GM19043 (cell line): ENCODE measurements around the gene PRELP.
"Not testable (repeated sequence)": the region's sequence is repeated elsewhere in the genome, so short reads cannot be mapped to it uniquely, and the experiment has no call there.

Experiments used
- ATAC-seq: cut with Tn5 transposase; IDR thresholded peaks from one replicate; pipeline ENCODE4 v1.9.1; 2021; ENCODE audit warnings: low read depth; ENCODE audit not compliant: unreplicated experiment

PRELP gene

DNA sequence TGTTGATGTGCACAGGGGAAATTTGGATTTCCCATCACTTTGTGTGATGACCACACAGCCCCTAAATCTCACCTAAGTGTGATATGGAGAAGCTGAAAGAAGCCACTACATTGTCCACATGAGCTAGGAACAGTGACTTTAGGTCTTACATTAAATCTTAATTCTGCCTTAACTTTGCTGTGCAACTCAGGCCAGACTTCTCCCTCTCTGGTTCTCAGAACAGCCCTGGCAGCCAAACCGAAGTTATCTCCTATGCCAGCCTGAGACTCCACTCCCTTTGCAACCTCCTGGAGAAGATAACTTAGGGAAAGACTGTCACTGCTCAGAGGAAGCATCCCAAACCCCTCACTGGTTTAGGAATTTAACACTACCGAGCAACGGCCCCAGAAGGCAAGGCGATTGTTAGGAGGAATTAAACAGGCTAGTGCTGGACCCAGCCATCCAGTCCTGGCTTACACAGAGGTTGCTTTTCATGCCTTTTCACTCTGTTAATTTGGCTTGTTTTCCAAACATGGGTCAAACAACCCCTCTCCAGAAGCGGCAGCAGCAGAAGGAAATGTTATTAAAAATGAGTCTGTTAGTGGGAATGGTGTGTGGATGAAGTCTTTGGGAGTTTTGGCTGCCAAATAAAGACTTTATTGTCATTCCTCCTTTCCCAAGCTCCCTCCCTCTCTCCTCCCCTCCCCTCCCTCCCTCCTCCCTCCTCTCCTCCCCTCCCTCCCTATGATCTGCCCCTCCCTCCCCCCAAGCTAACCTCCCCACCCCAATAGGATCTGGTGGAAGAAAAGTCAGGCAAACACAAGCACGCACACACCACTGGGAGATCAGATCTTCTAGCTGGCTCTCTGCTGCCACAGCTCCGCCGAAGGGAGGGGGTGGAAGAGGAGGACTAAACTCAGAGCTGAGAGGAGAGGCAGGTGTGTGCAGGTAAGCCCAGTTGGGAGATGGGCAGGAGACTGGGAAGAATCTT lies at the start of gene PRELP:
TSS of gene PRELP (plus strand) at position 795 of the 970 bp plus-strand sequence. CDS start 7,379 bp downstream, outside the sequence.
- no peak for ATAC-seq

DNA sequence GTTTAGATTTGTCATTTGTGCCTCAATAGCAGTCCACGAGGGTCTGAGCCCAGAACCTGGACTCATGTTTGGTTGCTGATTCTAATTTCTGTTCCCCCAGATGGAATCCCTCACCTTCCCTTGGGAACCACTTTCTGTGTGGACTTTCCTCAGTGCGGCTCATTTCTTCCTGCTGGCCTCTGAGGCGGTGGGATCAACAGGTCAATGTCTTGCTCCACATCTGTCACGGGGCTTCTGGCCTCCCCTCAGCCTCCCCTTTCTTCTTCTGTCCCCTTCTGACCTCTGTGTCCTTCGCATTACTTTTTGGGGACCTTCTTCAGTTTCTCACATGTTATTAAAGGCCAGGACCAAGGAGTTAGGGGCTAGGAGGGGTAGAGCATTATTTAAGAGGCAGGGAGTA lies 49.2 kb upstream of the PRELP start:
- ATAC-seq, result no peak

DNA sequence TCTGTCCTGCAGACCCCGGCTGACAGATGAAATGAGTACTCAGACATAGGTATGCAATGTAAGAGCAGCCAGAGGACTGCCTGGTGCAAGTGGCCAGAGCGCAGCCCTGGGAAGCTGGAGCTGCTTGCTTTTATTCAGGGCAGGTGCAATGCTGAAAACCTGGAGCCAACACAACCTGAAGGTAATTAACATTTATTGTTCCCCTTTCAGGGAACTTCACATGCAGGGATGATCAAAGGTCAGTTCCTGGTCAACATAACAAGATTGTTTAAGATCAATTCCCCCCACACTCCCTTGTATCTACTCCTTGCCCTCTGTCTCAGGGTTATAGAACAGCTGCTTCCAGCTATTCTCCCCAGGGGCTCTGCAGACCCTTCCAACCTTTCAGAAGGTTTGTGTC lies 48.7 kb upstream of the PRELP start:
- no peak for ATAC-seq

DNA sequence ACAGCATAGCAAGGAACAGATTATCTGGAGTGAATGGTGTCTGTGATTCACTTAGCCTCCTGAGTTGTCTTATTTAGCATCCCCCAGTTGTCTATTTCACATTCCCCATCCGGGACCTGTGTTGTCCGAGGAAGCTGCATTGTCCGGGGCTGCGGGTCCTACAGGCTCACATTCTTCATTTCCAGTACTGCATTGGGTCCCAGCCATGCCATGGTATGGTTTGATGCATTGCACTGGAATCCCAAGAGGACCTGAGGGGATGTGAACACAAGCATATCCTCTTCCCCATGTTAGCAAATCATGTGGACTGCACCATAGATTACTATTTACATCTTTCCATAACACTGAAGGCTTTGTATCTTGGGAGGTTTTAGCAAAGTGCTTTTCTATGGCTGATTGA lies 48.2 kb upstream of the PRELP start:
- ATAC-seq, result no peak

DNA sequence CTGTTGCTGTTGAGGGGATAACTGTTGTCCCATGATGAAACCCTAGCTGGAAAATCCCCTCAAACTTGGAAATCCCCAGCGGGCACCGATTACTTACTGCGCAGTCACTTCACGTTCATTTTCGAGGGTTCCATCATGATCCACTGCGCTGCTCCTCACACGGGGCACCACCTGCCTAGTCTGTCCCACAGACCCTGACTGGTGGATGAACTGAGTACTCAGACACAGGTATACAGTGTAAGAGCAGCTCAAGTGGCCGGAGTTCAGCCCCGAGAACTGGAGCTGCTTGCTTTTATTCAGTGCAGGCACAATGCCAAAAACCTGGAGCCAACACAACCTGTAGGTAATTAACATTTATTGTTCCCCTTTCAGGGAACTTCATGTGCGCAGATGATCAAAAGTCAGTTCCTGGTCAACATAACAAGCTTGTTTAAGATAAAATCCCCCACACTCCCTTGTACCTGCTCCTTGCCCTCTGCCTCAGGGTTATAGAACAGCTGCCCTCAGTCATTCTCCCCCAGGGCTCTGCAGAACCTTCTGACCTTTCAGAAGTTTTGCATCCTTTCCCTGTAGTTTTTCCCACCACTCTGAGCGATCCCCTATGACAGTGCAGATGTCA lies 46.5 kb upstream of the PRELP start:
- no peak for ATAC-seq

DNA sequence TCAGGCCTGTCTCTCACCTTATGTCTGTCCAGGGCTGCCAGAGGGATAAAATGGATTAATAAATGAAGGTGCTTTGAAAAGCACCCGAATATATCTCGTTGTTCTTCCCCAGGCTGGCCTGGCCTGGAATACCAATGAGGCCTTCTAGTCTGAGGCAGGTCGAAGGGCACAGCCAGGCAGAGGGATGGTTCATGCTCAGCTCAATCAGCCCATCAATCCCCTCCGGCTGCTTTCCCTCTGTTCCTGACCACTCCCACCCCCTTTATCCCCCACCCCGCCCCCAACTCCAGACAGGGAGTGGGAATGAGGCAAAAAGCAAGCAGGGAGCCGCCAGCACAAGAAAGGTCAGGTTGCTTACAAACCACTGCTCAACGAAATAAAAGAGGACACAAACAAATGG lies 40.0 kb upstream of the PRELP start:
- ATAC-seq, result no peak

DNA sequence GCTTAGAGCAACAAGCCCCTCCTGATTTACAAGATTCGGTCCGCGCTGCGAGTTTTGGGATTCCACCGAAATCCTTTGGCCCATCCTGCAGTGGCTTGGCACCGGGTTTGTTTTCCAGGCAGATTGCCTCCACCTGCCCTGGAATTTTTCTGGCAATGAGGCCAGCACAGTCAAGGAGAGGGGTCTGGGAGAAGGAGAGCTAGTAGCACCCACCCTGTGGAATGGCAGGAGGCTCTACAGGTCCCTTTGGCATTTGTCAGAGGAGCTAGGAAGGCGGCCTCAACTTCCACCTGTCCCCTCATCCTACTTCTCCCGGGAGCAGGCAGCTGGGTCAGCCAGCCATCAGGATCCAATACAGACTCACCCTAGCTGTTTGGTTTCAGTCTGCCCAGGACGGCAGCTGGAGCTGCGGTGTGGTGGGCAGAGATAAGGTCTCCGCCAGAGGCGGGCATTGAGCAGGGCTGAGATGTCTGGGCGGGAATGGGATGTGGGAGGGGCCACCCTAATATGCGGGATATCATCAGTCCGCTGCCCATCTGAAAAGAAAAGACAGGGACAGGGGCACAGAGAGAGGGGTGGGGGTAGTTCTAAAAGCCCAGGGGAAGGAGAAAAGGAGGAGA lies 37.8 kb upstream of the PRELP start:
- no peak for ATAC-seq

DNA sequence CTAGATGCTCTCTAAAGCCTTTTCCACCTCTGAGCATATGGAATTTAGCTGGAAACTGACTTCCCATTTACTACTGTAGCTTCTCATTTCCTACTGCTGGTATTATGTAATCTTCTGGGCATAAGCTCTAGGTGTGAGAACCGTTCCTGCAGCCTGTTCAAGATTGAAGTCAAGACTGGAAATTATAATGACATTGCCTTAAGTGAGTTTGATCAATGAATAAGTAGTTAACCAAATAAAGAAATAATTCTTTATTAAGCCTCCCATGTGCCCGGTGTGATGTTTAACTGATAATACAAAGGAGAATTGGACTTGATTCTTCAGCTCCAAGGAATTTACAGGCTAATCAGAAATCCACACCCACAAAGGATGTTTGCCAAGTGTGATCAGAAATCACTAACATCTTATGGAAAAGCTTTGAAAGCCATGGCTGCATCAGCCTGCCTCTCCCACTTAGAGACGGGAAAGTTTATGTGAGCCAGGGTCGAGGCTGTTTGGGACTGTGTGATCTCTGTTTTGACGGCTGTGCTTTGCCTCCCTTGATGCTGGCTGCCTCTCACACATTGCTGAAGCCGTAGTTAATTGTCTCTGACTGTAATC lies 36.4 kb upstream of the PRELP start:
- ATAC-seq, result no peak

DNA sequence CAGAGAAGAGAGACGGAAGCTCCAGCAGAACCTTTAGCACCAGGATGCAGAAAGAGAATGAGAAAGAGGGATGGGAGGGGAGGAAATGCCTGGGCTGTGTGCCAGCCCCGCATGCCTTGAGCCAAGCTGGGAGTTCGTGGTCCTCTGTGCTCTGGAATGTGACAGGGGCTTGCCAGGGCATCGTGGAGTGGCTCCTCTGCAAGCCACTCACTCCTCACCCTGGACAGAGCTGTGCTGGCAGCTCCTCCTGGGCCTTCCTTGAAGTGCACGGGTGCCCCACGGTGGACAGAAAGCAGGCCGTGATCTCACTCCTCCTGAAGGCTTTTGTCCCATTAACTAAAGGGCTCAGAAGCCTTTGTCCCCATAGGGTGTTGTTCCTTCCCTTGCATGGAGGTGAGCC lies 34.8 kb upstream of the PRELP start:
- no peak for ATAC-seq

DNA sequence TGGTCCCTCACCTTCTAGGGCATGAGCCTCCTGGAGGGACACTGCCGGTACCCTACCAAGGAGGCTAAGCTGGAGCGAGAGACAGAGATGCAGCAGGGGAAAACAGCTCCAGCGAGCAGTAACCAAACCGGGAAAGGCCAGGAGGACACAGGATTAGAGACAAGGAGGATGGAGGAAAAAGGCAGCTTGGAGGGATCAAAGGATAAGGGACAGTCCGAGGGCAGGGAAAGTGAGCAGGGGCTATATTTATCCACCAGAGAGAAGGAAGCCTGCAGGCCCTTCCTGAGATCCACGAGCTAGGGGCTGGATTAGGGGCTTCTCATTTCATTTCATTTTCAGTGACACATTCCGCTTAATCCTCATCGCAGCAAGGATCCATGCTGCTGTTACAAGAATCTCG lies 33.8 kb upstream of the PRELP start:
- no peak for ATAC-seq

DNA sequence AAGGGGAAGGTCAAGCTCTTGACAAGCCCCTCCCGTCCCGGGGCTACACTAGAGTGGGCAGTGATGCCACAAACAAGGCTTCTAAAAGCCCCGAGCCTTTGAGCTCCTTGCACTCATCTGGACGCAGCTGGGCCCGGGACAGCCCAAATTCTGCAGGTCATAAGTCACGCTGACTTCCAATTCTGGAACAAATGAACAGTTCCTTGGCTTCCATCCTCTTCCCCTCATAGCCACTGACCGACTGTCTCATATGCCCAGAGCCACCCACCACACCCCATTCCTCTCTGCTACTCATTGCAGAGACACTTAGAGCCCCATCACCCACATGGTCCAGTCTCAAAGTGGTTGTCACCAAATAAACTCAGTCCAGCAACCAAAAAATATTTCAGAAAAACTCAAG lies 32.8 kb upstream of the PRELP start:
- ATAC-seq, result no peak

DNA sequence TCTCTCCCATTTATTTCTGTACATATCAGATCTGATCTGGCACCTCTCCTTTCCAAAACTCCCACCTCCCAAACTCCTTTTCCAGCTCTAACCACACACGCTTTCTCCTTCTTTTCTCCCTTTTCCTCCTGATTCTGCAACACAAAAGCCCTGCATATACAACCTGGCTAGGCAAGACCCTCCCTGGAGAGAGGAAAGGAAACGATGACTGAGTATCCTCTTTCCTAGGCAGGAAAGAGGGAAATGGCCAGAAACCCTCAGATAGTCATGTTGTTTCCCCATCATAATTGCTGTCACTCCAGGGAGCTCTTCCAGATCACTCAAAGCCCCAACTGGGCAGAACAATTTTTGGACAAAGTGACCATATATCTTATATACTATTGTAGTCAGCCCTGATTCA lies 32.3 kb upstream of the PRELP start:
- ATAC-seq, result no peak

DNA sequence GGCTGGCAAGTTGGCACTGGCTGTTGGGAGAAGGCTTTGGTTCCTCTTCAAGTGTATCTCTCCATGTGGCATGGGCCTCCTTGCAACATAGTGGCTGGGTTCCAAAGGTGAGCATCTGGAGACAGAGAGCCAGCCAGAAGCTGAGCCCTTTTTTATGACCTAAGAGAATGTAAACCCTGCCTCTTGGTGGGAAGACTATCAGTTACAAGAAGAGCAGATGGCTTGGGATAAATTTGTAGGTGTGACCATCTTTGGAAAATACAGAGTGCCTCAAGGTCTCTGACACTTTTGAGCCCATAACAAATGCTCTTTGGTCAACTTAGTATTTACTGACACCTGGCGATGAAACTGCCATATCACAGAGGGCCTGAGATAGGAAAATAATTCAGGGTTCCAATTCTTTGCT lies 31.4 kb upstream of the PRELP start:
- ATAC-seq, result no peak

DNA sequence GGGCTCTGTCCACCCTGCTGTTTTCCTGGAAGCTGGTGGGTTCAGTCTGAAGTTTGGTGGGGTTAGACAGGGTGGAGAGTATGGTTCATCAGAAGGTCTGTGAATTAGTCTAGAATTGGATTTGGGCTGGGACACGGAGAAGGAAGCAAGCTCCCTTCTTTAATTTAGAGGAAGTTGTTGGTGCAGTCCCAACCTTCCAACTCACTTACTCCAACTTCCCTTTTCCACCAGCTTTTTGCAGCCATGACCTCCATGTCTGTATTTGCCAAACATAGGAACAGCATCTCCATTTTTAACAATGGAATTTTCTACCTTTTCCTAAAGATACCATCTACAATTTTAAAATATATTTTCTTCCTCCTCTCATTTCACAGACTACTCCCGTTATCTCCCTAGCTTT lies 28.5 kb upstream of the PRELP start:
- ATAC-seq, result no peak

DNA sequence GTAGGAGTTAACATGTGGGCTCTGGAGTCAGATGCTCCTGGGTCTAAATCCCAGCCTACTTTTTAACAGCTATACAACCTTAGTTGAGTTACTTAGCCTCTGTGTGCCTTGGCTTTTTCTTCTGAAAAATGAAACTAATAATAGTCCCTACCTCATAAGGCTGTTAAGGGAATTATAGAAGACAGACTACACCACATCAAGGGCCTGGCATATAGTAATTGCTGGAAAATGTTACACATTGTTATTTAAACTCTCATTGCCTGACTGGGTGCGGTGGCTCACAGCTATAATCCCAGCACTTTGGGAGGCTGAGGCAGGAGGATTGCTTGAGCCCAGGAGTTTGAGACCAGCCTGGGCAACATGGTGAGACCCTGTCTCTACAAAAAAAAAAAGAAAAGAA lies 28.0 kb upstream of the PRELP start:
- ATAC-seq, result not testable (repeated sequence)

DNA sequence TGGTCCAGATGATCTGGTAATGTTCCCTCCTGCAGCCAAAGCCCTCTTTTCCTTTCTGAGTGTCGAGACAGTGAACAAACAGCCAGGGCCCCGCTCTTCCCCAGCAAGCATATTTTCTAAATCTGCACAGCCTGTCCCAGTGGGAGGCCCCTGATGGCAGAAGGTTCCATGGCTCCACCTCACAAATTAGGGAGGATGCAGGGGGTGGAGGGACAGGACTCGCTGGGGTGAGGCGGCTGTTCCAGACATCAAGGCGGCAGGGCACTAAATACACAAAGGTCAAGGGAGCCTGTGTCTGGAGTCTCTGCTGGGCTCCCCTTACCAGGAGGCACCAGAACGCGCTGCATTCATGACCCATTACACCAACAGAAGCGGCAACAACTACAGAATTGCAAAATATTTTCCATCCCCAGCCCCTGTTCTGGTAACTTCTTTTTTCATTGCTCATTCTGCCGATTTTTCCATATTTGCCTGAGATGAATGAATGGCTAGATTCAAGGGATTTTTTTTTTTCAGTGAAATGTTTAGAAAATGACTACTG lies 27.0 kb upstream of the PRELP start:
- no peak for ATAC-seq

DNA sequence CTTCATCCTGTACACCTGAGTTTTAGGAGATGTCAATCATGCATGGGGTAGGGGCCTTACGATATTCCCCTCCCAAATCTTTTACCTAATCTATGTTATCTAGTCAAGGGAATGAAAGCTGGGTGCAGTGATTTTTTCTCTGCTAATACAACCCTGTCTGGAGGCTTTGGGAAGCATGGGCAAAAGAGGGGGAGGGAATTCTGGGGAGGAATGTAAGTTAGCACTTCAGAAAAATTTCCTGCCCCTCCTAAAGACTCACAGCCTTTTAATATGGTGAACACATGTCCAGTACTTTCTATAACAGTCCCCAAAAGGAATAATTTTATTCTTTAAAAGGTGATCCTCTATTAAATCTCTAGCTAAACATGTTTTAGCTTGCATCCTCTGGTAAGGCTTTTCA lies 25.6 kb upstream of the PRELP start:
- ATAC-seq, result no peak

DNA sequence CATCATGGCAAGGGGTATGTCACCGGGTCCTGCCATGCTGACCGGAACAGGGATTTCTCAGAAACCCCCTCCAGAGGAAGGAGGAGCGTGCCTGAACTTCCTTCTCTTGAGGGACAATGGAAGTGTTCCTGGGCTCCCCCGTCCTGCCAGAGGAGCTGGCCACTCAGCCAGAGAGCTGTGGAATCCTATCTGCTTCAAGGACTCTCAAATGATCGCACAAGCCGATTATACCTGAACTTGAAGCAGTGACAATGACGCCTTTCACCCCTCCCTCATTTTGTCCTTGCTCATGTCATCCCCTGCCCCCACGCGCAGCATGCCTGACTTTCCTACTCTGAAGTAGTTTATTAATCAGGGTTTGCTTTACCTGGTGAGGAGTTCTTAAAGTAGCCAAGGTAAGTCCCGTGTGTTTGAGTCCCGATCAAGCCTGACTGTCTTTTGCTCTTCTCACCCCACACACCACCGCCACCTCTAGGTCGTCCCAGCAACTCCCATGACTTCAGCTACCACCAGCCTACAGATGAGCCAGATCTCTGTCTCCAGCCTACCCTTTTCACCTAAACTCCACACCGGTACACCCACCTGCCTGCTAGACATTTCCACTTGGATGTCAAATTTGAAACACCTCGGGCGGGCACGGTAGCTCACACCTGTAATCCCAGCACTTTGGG lies 25.0 kb upstream of the PRELP start:
- no peak for ATAC-seq

DNA sequence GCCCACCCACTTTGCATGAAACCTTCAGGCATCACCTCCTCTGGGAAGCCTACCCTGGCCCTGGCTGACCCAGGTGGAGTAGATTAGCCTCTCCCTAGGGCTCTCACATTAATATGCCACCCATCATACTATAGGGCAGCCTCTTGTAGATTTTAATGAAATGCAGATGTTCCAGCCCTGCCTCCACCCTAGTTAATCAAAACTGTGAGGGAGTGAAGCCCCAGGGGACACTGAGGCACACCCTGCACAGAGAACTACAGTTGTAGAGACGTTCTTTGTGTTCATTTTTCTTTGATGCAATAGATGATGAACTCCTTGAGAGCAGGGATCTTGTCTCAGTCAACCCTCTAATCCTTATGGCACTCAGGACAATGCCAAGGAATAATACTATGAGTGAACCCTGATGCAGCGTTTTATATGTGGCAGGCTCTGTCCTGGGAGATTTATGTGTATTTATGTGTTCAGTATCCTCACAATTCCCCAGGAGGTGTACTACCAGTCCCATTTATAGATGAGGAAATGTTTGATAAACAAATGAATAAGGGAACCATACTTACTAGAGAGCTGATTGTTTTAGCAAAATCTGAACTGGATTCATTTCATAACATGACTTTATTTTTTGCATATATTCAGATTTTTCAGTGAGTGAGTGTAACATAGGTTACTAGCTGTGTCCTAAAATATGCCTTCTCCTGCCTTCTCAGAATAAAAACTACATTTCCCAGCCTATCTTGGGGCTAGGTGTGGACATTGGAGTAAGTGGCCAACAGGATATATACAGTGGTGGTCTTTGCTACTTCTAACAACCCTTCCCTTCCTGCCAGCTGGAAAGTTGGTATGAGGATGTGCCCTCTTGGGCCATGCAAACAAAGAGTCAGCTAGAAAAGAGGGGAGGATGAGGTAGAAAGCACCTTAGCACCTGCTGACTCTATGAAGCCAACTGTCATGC lies 23.5 kb upstream of the PRELP start:
- no peak for ATAC-seq
